Esophagus squamous epithelium (tissue), 4 donors: ENCODE measurements around the gene BCAM.
"Not testable (repeated sequence)": the region's sequence is repeated elsewhere in the genome, so short reads cannot be mapped to it uniquely, and the experiment has no call there.

Experiments
- CTCF ChIP-seq, 6 experiments: fragments of 450-650 bp in 4 of 6; fragments of 200-600 bp in 2 of 6; sonication (generic) in 2 of 6; IDR thresholded peaks; one replicate each; pipeline ENCODE4 v1.5.1; 2016 to 2019; ENCODE audit warnings: antibody characterized with exemption in 6 of 6, mild to moderate bottlenecking in 4 of 6, moderate library complexity in 4 of 6
- POLR2A ChIP-seq, 4 donors: fragments of 450-650 bp; IDR thresholded peaks; one replicate each; pipeline ENCODE4 v1.6.1; 2017; ENCODE audit warnings: antibody characterized with exemption in 4 of 4, mild to moderate bottlenecking in 4 of 4, moderate library complexity in 3 of 4

DNA sequence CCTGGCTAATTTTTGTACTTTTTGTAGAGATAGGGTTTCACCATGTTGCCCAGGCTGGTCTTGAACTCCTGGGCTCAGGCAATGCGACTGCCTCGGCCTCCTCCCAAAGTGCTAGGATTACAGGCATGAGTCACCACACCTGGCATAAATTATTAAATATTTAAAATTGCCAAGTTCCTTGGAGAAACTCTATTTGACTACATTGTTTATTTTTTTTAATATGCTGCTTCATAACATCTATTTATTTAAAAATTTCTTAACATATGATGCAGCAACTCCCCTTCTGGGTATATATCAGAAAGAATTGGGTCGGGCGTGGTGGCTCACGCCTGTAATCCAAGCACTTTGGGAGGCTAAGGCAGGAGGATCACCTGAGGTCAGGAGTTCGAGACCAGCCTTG lies 24.0 kb downstream of the BCAM start:
- TF ChIP-seq CTCF, POLR2A (IDR thresholded peaks at IDR 0.05): not testable (repeated sequence)
